Occipital lobe (tissue), 2 donors: Measurements from ENCODE around the gene KIF21A. TPM values are rescaled to one million over a fixed set of nuclear protein-coding genes. Genes with fewer than 3 reads are reported as not detected.

Source experiments
- DNase-seq: peaks from one replicate; lab custom pipeline; 2025; lab: John Stamatoyannopoulos, UW
- total RNA-seq: library from RNA; depleted of rRNA; stranded (reverse); fragments of >200 nt; gene quantifications from one replicate; pipeline ENCODE4 v1.2.3, GENCODE V29; 2014

Gene KIF21A
- total RNA-seq, 1 donor from 2014 or later = 202 TPM

DNA sequence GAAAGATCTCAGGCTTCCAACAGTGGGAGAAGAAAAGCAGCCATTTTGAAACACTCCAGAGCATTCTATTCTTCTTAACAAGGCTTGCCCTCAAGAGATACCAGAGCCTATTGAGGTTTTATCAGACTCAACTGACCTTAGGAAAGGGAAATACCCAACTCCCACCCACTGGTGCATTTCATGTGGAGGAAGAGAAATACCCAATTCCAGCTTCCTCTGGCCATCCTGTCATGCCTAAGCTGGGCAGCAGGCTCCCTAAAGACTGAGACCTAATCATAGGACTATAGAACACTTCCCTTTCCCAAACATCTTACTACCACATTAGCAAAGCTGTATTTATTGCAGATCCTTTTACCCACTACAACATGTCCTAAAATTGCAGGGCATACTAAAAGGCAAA lies 164.5 kb downstream of the KIF21A start:
- DNase-seq = no peak

DNA sequence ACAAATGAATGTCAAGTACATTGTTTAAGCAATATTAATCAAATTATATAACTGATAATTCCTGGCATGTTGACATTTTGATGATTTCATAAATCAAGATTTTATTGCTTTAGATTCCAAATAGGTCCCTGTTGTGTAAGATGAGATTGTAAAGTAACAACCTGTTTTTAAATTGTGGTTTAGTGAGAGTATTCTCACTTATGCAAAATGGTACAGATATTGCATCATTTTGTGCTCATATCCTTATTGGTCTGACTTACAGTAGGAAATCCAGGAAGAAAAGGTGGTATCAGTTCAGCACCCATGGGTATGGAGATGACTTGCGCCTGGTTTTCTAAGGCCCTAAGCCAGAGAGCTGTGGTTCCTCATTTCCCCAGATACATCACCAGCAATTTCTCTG lies 165.5 kb downstream of the KIF21A start:
- DNase-seq = no peak

DNA sequence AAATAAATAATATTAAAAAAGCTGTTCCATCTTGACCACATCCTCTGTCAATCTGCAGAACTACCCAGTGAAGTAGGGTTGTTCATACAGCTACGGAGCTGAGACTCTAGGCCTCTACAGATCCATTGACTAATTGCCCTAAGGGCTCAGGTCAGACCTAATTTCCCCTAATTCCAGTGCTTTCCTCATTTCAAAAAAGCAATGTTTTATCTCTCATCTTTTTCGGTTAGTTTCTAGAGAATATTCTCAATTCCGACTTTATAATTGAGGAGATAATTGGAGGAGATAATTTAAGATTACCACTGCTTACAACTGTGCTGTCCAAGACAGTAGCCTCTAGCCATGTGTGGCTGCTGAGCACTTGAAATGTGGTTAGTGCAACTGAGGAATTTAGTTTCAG lies 167.1 kb downstream of the KIF21A start:
- DNase-seq = no peak

DNA sequence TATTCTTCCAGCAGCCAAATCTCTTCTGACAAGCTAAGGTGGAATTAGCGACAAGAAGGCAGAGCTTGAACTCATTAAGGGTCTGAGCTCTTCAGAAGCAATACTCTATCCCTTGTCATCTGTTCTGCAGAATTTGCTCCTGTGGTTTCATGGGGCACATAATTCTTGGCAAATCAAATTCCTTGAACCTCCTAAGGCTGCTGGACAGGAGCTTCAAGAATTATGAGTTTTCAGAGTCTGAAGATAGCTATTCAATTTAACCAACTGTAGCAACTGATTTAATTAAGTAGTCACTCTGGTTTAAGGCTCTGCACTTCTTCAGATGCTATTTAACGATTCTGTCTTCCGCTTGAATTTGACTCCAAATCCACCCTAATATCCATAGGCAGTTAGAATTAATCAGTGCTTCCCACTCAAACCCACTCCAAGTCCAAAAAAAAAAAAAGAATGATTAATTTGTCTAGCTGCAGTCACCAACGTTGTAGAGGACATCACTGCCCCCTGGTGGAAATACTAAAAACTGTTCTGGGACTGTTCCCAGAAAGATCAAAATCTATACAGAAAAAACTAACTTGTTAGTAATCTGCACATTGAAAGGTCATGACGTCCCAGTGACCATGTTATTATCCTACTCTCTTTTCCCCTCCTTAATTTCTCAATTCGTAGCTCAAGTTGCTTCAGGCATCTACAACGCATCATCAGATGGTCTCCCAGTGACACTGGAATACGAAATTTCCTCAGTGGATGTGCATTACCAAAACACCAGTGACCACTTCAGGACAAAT lies 169.9 kb downstream of the KIF21A start:
- no peak for DNase-seq

DNA sequence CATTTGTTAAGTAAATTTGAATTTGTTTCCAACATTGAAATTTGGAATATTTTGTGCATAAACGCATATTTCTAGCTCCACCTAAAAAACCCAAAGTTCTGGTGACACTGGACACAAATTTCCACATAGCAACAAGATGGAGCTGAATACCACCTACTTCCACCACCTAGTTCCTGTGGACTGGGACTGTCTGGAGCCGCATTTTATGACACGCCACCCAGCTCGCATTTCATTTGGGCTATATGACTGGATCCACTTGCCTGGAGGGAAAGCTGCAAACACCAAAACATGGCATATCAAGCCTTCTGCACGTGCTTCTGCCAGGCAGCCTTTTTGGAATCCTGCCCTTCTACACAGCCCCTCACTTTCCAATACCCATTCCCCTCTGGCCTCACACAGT lies 173.4 kb downstream of the KIF21A start:
- no peak for DNase-seq

DNA sequence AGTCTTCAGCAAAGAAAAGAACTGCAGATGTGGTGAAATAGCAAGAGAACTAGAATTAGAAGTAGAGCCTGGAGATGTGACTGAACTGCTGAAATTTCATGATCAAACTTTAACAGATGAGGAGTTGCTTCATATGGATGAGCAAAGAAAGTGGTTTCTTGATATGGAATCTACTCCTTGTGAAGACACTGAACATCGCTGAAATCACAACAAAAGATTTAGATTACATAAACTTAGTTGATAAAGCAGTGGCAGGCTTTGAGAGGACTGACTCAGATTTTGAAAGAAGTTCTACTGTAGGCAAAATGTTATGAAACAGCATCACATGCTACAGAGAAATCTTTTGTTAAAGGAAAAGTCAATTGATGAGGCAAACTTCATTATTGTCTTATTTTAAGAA lies 175.0 kb downstream of the KIF21A start:
- DNase-seq = no peak

DNA sequence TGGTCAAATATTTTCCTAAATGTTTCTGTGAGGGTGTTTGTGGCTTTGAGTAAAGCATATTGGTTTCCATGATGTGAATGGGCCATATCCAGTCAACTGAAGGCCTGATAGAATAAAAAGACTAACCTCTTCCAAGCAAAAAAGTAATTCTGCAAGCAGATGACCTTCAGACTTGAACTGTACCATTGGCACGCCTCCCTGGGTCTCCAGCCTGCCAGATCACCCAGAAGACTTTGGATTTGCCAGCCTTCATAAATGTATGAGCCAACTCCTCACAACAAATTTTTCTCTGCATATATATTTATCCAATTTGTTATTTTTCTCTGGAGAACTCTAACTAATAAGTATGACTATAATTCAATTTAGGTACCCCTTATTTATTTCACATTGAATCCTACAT lies 190.3 kb downstream of the KIF21A start:
- DNase-seq = no peak

Other genes with a start within 250 kb of the KIF21A start
- 20.4 TPM for gene ABCD2, start 176.7 kb upstream of the KIF21A start, total RNA-seq